HepG2 (cell line): ENCODE results near the gene POC1B. TPM values are rescaled to one million over a fixed set of nuclear protein-coding genes. Genes with fewer than 3 reads are reported as not detected.

Experiments
- ATAC-seq: fragments of 200-7000 bp; cut with Tn5 transposase; 3 replicates; pipeline ENCODE4 v1.9.1; 2020; ENCODE audit warnings: mild to moderate bottlenecking, moderate library complexity
- BruUV-seq: library from RNA; stranded (reverse); fragments of 400-500 nt; replicated peaks from 2 replicates; lab custom pipeline; 2021; lab: Mats Ljungman, UMichigan
- CTCF ChIA-PET: fragments of 300-600 bp; formaldehyde crosslinking; extraction: SDS; loops from one replicate; lab custom pipeline; 2021; ENCODE audit warnings: low total read pairs, inconsistent platforms, low intra/inter-chr PET ratio; lab: Yijun Ruan, JAX
- POLR2A ChIA-PET: fragments of 350-600 bp; sonication (Branson Sonifier 250); formaldehyde crosslinking; loops from one replicate; lab custom pipeline; 2020; ENCODE audit warnings: antibody characterized with exemption, inconsistent platforms; lab: Yijun Ruan, JAX
- DNase-seq: peaks from one replicate; pipeline ENCODE4 v3.0.0-alpha.2; 2015; ENCODE audit warnings: low spot score
- FAIRE-seq: peaks from 3 replicates; lab custom pipeline; 2011; peaks lifted over from hg19 to GRCh38; lab: Jason Lieb, UNC
- H2AFZ ChIP-seq: one replicate; pipeline ENCODE4 v1.6.1; 2011; ENCODE audit warnings: low read length, inconsistent platforms
- H3K27ac ChIP-seq: fragments of 300-600 bp; 3 replicates; pipeline ENCODE4 v1.8.0; 2011; ENCODE audit warnings: mixed run types, mild to moderate bottlenecking, mixed read lengths, low read length, inconsistent platforms; ENCODE audit not compliant: insufficient read depth; ENCODE audit errors: extremely low read length
- H3K27me3 ChIP-seq, 2 experiments: fragments of 200-600 bp in 1 of 2; 2 replicates in 1 of 2; 3 replicates in 1 of 2; pipeline versions ENCODE4 v1.6.0 to v1.8.0; 2011; ENCODE audit warnings: low read length in 2 of 2, mild to moderate bottlenecking in 2 of 2, moderate library complexity in 2 of 2, inconsistent platforms in 1 of 2; ENCODE audit not compliant: insufficient read depth in 2 of 2, control insufficient read depth in 1 of 2
- H3K36me3 ChIP-seq, 2 experiments: fragments of 200-600 bp in 1 of 2; replicated peaks in 1 of 2; 2 replicates in 1 of 2; 3 replicates in 1 of 2; pipeline versions ENCODE4 v1.5.1 to v1.8.0; 2011; ENCODE audit warnings: low read length in 2 of 2, inconsistent platforms in 1 of 2; ENCODE audit not compliant: insufficient read depth in 2 of 2, control insufficient read depth in 1 of 2
- H3K4me1 ChIP-seq: 2 replicates; pipeline ENCODE4 v1.5.1; 2012; ENCODE audit warnings: low read length, inconsistent platforms; ENCODE audit not compliant: insufficient read depth
- H3K4me2 ChIP-seq: 2 replicates; pipeline ENCODE4 v1.6.0; 2011; ENCODE audit warnings: low read depth, low read length, inconsistent platforms
- H3K4me3 ChIP-seq, 3 experiments: fragments of 200-600 bp in 1 of 3; sonication (generic), shearing (Covaris generic) in 1 of 3; replicated peaks in 1 of 3; 2 replicates each; pipeline ENCODE4 v1.5.1; 2011 to 2016; ENCODE audit warnings: low read length in 3 of 3, inconsistent platforms in 2 of 3, low read depth in 2 of 3, mild to moderate bottlenecking in 2 of 3, control low read depth in 1 of 3, mixed read lengths in 1 of 3; ENCODE audit not compliant: insufficient read depth in 1 of 3
- H3K79me2 ChIP-seq: one replicate; pipeline ENCODE4 v1.6.1; 2011; ENCODE audit warnings: low read length, inconsistent platforms; ENCODE audit not compliant: insufficient read depth
- H3K9ac ChIP-seq: 2 replicates; pipeline ENCODE4 v1.6.0; 2011; ENCODE audit warnings: mild to moderate bottlenecking, low read depth, low read length, inconsistent platforms; ENCODE audit not compliant: insufficient read depth
- H3K9me3 ChIP-seq: 2 replicates; pipeline ENCODE4 v1.5.1; 2012; ENCODE audit warnings: mild to moderate bottlenecking, low read length
- H4K20me1 ChIP-seq: 2 replicates; pipeline ENCODE4 v1.6.0; 2011; ENCODE audit warnings: inconsistent platforms, mild to moderate bottlenecking, low read length, moderate library complexity; ENCODE audit not compliant: insufficient read depth
- HMG20B ChIP-seq: conservative IDR thresholded peaks from 2 replicates; pipeline ENCODE4 v1.6.1; 2016; ENCODE audit warnings: missing genetic modification reagents, missing compliant biosample characterization
- ISL2 ChIP-seq: sonication (generic); formaldehyde crosslinking; IDR thresholded peaks from 2 replicates; pipeline ENCODE4 v1.5.0; 2020; ENCODE audit warnings: missing genetic modification reagents
- JUNB ChIP-seq: sonication (generic); formaldehyde crosslinking; IDR thresholded peaks from 2 replicates; pipeline ENCODE4 v1.8.0; 2022; ENCODE audit warnings: missing genetic modification reagents, mild to moderate bottlenecking, borderline replicate concordance
- NONO ChIP-seq, 2 experiments: fragments of 450-650 bp in 1 of 2; sonication (generic) in 1 of 2; formaldehyde crosslinking in 1 of 2; IDR thresholded peaks in 1 of 2; conservative IDR thresholded peaks in 1 of 2; 2 replicates each; pipeline versions ENCODE4 v1.6.1 to v1.8.0; 2017 to 2022; ENCODE audit warnings: mild to moderate bottlenecking in 1 of 2, missing genetic modification reagents in 1 of 2, moderate library complexity in 1 of 2
- PATZ1 ChIP-seq: sonication (generic); formaldehyde crosslinking; IDR thresholded peaks from 2 replicates; pipeline ENCODE4 v1.4.0; 2020; ENCODE audit warnings: missing genetic modification reagents
- TSC22D2 ChIP-seq: sonication (generic); formaldehyde crosslinking; IDR thresholded peaks from 2 replicates; pipeline ENCODE4 v1.5.1; 2020; ENCODE audit warnings: missing genetic modification reagents, mild to moderate bottlenecking, borderline replicate concordance
- ZC3H4 ChIP-seq: sonication (generic); formaldehyde crosslinking; IDR thresholded peaks from 2 replicates; pipeline ENCODE4 v1.4.0; 2020; ENCODE audit warnings: missing genetic modification reagents, borderline replicate concordance
- WGBS: methylation state at CpG from one replicate; pipeline ENCODE4 v1.1.6; 2017; ENCODE audit warnings: low lambda C conversion rate; 5-methylcytosine and 5-hydroxymethylcytosine counted together
- in situ Hi-C: cut with HindIII; loops from 2 replicates; pipeline ENCODE4 v1.10.0; 2017; ENCODE audit warnings: low pct_unique_long_range_greater_than_20kb; ENCODE audit not compliant: extremely low pct_ligation_motif_present
- intact Hi-C: fragments of 100-400 bp; cut with micrococcal nuclease; formaldehyde crosslinking; loops from one replicate; pipeline ENCODE4 v1.10.0; 2022; ENCODE audit not compliant: unreplicated experiment
- polyA plus RNA-seq, 8 experiments: library from polyadenylated mRNA; depleted of rRNA in 3 of 8; stranded (reverse) in 7 of 8; unstranded in 1 of 8; fragments of >200 nt; fragmentation: Illumina TruSeq in 4 of 8; extraction: Trizol in 4 of 8; gene quantifications; 2 replicates each; pipeline versions ENCODE4 v1.2.1 to v1.2.3, GENCODE V29; 2011 to 2016; ENCODE audit warnings: low read depth in 4 of 8, missing spikeins in 1 of 8, mixed read lengths in 1 of 8; ENCODE audit not compliant: insufficient read depth in 1 of 8
- total RNA-seq, 5 experiments: library from RNA; depleted of rRNA; stranded (reverse); fragments of >200 nt; fragmentation: Illumina TruSeq; extraction: Trizol; gene quantifications; 2 replicates each; pipeline ENCODE4 v1.2.3, GENCODE V29; 2016; ENCODE audit warnings: low read depth in 1 of 5
- TF ChIP-seq, protein P1 (sequence below): sonication (generic); formaldehyde crosslinking; IDR thresholded peaks from 2 replicates; pipeline ENCODE4 v1.5.0; 2020; ENCODE audit warnings: missing genetic modification reagents
- TF ChIP-seq, protein P2 (sequence below): sonication (generic); formaldehyde crosslinking; IDR thresholded peaks from 2 replicates; pipeline ENCODE4 v1.8.0; 2023; ENCODE audit warnings: mild to moderate bottlenecking, missing genetic modification reagents
- TF ChIP-seq, protein P3 (sequence below): sonication (generic); formaldehyde crosslinking; IDR thresholded peaks from 2 replicates; pipeline ENCODE4 v1.4.0; 2020; ENCODE audit warnings: mild to moderate bottlenecking, missing genetic modification reagents

Gene POC1B
- total and polyA plus RNA-seq, 2 of the 13 experiments (the other 11 are each of a cell fraction or from before 2014, with no cell fraction given) = 9.3 to 11.0 TPM

- TF ChIP-seq NONO (IDR thresholded peaks at IDR 0.05) (no peak), NONO (CRISPR knock-in tag; conservative IDR thresholded peaks at IDR 0.05) (no peak), ZC3H4 (no peak), JUNB (CRISPR knock-in tag) (no peak), HMG20B (CRISPR knock-in tag) (no peak)
- TF ChIP-seq, protein P1, sequence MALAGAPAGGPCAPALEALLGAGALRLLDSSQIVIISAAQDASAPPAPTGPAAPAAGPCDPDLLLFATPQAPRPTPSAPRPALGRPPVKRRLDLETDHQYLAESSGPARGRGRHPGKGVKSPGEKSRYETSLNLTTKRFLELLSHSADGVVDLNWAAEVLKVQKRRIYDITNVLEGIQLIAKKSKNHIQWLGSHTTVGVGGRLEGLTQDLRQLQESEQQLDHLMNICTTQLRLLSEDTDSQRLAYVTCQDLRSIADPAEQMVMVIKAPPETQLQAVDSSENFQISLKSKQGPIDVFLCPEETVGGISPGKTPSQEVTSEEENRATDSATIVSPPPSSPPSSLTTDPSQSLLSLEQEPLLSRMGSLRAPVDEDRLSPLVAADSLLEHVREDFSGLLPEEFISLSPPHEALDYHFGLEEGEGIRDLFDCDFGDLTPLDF = no peak
- TF ChIP-seq, all 625 proteins: peak for 0
Observed at GRCh38 chr12:89416049-89416792, 109.6 kb downstream of the POC1B start (continued).

DNA sequence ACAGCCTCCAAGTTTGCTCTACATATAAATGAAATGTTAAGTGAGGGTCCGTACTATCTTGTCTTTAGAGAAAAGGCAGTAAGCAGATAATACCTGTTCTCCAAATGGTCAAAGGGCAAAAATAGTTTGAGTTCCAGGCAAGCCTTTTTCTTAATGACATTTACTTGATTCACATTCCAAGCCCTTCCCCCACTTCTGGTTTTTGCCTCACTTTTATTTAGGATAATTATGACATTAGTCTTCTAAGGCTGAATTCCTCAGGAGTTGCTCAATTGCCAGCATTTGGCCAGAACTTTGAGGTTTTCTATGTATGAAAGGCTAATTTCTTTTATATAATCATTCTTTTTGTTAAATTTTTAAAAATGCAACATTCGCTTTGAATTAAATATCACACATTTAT lies 111.0 kb downstream of the POC1B start:
- Histone ChIP-seq H3K27me3 (no peaks in the 10 kb centered on the region), H3K9me3 (no peaks in the 10 kb centered on the region), H3K79me2 (no peaks in the 10 kb centered on the region), H4K20me1 (no peaks in the 10 kb centered on the region), H3K4me3 (no peak overlapping the region), H3K4me2 (no peak overlapping the region), H3K27ac (no peak overlapping the region), H3K9ac (no peak overlapping the region), H3K4me1 (no peaks in the 10 kb centered on the region), H3K36me3 (no peaks in the 10 kb centered on the region), H2AFZ (no peak overlapping the region)
- no peak for DNase-seq
- POLR2A ChIA-PET = interaction anchor here (1.0 kb wide), 1 partner anchor 62 kb away, joined by 4 read pairs; the partner anchor contains the start of gene DUSP6
- TF ChIP-seq TSC22D2 (no peak), PATZ1 (no peak), ISL2 (no peak)
- TF ChIP-seq, protein P2, sequence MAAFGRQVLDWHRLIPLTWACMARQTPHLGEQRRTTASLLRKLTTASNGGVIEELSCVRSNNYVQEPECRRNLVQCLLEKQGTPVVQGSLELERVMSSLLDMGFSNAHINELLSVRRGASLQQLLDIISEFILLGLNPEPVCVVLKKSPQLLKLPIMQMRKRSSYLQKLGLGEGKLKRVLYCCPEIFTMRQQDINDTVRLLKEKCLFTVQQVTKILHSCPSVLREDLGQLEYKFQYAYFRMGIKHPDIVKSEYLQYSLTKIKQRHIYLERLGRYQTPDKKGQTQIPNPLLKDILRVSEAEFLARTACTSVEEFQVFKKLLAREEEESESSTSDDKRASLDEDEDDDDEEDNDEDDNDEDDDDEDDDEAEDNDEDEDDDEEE = no peak
- TF ChIP-seq, protein P3, sequence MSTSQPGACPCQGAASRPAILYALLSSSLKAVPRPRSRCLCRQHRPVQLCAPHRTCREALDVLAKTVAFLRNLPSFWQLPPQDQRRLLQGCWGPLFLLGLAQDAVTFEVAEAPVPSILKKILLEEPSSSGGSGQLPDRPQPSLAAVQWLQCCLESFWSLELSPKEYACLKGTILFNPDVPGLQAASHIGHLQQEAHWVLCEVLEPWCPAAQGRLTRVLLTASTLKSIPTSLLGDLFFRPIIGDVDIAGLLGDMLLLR (CRISPR knock-in tag) = no peak
- WGBS = 91% methylated on average over 2 of the region's 2 CpGs
- intact Hi-C loops = no loop called here
- FAIRE-seq = no peak
- CTCF ChIA-PET = no interaction called here
- BruUV-seq = no TSS peak
- no peak for ATAC-seq
- in situ Hi-C loops = no loop called here
